Inflammatory macrophage treated with lipopolysaccharide for 1 hour (primary cell): ENCODE measurements around the gene NF1.
A peak's percentile ranks its signal among the peaks of the same experiment; 100 is the strongest.
"Not testable (repeated sequence)": the region's sequence is repeated elsewhere in the genome, so short reads cannot be mapped to it uniquely, and the experiment has no call there.

ENCODE experiments used
- DNase-seq, 2 donors: peaks; one replicate each; pipeline ENCODE4 v3.0.0-alpha.2; 2020 to 2022

NF1 gene, protein sequence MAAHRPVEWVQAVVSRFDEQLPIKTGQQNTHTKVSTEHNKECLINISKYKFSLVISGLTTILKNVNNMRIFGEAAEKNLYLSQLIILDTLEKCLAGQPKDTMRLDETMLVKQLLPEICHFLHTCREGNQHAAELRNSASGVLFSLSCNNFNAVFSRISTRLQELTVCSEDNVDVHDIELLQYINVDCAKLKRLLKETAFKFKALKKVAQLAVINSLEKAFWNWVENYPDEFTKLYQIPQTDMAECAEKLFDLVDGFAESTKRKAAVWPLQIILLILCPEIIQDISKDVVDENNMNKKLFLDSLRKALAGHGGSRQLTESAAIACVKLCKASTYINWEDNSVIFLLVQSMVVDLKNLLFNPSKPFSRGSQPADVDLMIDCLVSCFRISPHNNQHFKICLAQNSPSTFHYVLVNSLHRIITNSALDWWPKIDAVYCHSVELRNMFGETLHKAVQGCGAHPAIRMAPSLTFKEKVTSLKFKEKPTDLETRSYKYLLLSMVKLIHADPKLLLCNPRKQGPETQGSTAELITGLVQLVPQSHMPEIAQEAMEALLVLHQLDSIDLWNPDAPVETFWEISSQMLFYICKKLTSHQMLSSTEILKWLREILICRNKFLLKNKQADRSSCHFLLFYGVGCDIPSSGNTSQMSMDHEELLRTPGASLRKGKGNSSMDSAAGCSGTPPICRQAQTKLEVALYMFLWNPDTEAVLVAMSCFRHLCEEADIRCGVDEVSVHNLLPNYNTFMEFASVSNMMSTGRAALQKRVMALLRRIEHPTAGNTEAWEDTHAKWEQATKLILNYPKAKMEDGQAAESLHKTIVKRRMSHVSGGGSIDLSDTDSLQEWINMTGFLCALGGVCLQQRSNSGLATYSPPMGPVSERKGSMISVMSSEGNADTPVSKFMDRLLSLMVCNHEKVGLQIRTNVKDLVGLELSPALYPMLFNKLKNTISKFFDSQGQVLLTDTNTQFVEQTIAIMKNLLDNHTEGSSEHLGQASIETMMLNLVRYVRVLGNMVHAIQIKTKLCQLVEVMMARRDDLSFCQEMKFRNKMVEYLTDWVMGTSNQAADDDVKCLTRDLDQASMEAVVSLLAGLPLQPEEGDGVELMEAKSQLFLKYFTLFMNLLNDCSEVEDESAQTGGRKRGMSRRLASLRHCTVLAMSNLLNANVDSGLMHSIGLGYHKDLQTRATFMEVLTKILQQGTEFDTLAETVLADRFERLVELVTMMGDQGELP (N-terminal part only)

DNA sequence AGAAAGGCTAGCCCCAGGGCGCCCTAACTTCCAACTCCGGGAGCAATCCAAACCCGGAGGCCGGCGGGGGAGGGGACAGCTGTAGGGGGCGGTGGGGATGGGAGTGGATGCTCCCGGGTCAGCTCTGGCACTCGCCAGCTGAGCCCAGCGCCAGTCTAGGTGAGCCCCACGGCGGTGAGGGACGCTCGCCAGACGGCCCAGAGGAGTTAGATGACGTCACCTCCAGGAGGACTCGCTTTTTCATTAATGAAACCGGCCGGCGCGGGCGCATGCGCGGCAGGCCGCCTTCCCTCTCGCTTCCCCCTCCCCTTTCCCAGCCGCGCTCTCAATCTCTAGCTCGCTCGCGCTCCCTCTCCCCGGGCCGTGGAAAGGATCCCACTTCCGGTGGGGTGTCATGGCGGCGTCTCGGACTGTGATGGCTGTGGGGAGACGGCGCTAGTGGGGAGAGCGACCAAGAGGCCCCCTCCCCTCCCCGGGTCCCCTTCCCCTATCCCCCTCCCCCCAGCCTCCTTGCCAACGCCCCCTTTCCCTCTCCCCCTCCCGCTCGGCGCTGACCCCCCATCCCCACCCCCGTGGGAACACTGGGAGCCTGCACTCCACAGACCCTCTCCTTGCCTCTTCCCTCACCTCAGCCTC lies at the start of gene NF1:
Gene NF1, plus strand, starts transcription at position 378 of the 636 bp plus-strand sequence. CDS start 333 bp downstream, outside the sequence.
- peak; percentile 93 to 98 for DNase-seq

DNA sequence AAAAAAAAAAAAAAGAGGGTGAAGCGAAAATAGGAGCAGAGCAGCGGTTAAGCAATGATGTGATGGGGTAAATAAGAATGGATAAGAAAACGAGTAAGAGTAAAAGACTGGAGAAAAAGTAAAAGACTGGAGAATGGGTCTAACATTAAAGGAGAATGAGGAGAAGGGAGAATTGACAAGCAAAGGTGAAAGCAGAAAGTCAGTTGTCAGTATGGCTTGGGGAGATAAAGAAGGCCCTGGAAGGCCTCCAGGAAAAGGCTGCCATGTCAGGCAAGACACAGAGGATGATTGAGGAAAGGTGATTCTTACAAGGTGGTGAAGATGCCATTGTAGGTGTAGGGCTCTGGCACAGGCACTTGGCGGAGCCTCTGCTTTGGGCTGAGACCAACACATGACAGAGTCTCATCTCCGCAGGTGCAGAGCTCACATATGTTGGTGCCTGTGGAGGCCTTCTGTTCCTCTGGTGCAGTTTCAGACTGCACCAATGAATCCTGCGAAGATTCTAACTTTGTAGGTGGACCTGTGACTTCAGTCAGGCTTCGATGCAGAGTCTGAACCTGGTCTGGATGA lies 47.8 kb upstream of the NF1 start:
- not testable (repeated sequence) for DNase-seq

DNA sequence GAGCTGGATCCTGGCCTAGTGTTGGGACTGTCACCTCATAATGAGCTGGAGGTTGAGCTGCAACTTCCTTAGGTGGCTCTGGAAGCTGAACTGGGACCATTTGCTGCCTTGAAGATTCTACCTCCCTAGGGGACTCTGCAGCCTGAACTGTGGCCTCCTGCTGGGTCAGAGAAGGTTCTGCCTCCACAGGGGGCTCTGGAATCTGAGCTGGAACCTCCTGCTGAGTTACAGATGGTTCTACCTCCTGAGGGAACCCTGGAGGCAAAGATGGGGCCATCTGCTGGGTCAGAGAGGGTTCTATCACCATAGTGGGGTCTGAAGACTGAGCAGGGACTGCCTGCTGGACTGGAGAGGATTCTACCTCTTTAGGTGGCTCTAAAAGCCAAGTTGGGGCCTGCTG lies 46.6 kb upstream of the NF1 start:
- no peak for DNase-seq

DNA sequence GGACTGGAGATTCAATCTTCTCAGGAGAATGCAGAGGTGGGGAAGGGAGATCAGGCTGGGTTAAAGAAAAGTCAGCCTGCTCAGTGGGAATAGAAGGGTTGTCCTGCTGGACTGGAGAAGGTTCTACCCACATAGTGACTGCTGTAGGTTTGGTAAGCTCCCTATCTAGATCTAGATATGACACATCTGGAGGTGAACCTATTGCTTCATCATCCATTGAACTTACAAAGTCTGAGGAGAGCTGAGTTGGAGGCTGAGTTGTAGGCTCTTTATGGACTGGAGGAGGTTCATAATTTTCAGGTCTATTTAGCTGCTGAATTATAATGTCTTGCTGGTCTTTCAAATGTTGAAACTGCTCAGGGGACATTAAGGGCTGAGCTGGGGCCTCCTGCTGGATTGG lies 46.0 kb upstream of the NF1 start:
- no peak for DNase-seq

DNA sequence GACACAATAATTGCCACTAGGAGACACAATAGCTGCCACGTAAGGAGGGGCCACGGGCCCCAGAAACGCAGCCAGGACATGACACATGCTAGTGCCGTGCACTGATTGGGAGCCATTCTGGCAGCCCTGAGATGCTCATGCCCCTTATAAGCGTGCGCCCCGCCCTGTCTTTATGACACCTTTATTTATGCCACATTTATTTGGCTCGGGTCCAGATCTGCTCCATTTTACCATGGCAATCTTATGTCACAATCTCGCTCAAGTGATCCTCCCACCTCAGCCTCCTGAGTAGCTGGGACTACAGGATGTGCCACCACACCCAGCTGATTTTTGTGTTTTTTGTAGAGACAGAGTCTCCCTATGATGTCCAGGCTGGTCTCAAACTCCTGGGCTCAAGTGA lies 43.8 kb upstream of the NF1 start:
- DNase-seq: no peak

DNA sequence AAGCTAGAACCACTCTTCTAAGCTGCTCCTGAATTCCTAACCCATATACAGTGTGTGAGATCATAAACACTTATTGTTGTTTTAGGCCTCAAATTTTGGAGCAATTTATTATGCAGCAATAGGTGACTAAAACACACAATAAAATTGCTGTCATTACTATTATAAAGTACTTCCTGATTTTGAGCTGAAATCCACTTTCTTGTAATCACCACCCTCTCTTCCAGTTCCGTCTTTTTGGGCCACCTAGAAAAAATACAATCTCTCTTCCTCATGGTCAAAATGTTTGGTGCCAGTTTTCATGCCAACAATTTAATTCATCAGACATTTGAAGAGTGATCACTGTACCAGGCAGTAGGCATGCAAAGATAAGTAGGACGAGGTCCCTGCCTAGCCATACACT lies 43.3 kb upstream of the NF1 start:
- DNase-seq: peak; percentile 64 to 76

DNA sequence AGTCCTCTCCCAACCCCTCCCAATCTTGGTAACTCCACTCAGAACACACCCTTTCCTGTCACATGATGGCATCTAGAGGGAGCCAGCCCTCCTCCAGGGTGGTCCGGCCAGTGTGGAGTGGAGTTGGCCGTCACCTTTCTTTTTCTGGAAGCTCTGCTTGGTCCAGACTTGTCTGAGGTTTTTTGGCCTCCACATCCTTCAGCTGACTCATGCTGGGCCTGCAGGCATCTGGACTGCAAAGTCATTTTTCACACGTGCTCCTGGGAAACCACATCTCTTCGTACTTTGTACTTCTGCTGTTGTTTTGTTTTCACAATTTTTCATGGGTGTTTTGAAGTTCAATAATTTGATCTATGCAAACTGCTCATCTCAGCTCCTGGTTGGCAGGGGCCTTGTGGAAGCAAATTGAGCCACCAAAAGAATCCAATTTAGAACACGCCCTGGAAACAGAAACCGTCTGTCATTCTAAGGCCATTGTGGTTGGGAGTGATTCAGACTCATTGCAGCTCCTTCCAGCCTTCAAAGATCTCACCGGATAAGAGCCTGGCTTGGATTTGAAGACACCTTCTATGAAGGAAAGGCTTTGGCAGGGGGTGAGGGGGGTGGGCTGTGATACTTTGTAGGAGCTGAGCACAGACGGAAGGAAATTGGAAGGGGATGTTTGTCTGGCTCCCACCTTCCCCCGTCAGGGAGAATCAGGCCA lies 42.4 kb upstream of the NF1 start:
- DNase-seq: peak; percentile 62 to 66

DNA sequence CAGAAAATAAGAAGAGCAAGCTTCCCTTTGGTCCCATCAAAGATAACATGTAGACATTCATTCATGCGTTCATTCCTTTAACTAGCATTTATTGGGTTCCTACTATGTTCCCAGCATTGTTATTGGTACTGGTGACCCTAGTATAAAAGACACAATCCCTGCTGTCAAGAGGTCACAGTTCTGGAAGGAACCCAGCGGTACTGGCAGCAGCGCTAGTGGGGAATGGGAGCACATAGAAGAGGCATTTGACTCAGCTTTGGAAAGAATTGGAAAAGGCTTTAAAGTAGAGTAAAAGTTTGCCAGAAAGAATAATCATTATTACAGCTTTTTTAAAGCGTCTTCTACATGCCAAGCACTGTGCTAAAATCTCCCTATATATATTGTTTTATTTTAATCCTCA lies 41.7 kb upstream of the NF1 start:
- no peak for DNase-seq

DNA sequence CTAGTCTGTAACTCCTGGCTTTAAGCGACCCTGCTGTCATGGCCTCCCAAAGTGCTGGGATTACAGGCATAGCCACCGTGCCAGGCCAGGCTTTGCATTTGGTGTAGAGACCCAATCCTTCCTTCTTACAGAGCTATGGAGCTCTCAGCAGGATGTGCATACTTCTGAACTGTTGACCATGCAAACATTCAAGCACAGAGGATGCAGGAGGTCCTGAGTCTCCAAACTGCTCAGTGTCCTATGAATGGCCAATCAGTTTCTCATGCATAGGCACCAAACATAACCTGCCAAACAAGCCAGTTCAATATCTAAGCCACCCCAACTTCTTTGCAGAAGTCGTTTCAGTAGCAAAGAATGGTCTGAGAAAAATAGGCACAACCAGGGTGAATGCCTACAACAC lies 40.0 kb upstream of the NF1 start:
- no peak for DNase-seq

DNA sequence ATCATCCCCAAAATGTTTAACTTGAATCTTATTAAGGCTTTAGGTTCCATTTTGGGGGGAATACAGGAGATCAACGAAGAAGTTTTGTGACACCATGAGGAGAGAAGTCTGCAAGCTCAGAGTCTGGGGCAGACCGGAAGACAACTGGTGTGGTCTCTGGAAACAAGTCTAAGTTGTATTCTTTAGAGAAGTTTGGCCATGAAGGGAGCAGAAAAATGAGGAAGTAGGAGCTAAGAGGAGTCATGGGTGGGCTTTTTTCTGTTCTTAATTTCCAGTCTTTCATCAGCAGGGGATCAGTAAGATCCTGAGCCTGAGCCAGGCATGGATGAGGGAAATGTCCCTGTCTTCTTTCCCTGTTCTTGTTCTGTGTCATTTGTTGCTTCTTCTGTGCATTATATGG lies 35.8 kb upstream of the NF1 start:
- peak; percentile 43 to 67 for DNase-seq

DNA sequence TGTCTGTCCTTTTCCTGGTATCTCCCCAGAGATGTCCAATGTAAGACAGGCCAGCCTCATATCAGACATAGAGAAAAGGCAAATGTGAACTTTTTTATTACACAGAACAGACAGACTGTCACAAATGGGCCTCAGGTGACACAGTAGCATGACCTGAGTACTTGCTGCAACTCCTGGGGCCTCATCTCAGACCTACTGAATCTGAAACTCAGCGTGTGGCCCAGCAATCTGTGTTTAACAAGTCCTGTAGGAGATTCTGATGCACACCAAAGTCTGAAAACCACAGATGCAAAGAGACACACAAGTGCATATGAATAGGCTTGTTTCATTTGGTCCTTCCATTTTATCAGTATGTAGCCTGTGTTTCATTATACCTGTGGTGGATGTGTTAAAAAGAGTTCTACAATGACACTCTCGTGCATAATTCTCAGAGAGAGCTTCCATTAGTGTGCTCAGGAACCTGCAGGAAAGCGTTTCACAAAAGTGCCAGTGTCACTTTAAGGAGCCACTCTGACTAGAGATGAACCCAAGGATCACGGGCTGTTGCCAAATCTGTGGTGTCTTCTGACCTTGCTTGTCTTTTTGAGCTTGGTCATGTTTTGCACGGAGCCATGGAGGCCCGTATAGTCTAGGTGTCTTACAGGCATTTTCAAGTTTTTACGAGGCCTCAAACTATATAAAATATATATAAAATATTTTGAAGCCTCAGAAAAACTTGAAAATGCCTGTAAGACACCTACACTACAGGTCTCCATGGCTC lies 33.8 kb upstream of the NF1 start:
- DNase-seq: peak; percentile 32 to 36

DNA sequence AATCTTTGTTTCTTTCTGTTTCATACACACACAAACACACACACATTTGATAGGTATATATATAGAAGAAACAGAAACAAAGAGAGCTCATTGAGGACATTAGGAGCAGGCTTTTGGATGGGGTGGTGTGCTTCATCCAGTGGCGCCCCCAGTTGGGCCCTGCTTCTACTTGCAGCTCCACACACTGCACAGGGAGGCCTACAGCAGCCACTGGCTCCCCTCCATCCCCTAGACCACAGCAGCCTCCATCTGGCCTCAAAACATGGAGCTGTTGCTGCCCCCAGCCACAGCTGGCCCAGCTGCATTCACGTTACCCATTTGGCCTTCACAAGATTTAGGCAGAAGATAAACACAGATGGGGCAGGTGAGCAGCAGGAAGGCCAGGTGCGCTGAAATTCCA lies 33.1 kb upstream of the NF1 start:
- DNase-seq: peak in 1 of 2 donors; percentile 19

DNA sequence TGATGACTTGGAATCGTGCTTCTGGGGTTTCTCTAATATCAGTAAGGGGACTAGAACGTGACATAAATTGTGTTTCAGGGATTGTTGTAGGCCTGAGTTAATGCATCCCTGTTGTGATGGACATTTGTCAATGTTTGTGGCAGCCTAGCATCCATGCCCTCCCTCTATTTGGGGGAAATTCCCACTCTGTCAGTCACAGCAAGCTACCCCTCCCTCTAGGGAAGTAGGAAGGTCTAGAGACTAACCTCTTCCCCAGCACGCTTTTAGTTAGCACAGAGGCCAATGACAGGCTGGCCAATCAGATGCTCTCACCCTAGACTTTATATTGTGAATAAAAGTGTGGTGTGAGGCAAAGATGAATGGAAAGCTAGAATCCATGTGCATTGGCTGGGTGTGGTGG lies 32.4 kb upstream of the NF1 start:
- peak; percentile 52 to 63 for DNase-seq

DNA sequence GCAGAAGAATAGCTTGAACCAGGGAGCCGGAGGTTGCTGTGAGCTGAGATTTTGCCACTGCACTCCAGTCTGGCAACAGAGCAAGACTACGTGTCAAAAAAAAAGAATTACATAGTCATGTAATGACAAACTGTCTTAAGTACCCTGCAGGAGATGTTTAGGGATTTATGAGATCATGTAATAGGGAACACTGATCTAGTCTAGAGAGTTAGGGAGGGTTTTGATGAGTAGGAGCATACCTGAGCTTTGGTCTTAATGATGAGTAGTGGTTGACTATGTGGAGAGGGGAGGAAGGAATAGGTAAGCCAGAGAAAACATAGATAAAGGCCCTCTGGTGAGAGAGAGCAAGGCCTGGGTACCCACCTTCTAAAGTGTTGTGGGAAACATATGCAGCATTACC lies 30.1 kb upstream of the NF1 start:
- no peak for DNase-seq

DNA sequence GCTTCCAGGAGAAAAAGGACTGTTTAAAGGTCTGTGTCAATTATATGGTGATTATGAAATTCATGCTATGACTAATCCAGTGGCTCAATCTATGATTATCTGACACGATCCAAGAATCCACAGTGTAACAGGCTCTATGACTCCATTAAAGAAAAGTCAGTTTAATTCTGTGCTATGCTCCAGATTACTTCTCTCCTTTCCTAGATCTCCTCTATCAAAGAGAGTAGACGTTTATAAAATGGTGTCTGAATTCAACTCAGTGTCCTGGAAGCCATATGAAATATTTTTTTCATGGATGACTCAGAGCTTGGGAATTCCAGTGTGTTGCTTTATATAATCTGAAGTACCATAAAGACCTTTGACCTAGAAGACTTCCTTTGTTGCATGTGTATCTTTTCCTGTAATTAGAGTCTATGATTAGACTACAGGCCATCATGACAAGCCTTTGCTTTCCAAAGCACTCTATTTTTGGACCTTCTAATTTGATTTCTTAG lies 27.0 kb upstream of the NF1 start:
- DNase-seq: peak; percentile 86 to 90

DNA sequence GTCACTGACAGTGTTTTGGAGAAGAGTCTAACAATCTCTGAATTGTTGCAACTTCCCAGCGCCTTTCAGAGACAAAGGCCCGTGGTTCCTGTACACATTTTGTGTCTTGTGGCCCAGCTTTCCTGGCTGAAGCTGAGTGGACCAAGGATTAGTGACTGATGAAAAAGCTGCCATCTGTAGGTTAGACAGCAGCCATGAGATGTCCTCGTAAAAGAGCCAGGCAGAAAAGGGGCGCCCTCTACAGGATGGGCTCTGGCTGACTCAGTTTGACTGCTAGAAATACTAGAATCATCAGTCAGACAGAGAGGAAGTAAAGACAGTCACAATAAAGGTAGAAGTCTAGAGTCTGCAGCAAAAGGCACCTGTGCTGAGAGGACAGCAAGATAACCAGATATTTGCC lies 26.5 kb upstream of the NF1 start:
- DNase-seq: peak; percentile 63 to 71

DNA sequence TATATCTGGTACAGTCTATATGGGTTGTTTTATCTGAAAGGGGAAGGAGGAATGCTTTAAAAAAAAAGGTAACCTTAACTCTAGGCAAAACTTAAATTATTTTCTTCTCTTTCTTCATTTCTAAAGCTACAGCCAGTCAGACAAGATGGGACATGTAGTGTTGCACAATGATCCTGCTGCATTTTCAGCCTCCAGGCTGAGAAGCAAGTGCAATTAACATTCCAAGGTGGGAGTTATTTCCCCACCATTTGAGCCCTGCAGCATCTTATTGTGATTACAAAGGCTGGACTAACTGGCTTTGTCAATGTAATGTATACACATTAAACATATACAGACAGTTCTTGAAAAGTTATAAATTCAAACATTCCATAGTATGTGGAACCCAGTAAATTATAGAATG lies 22.6 kb upstream of the NF1 start:
- DNase-seq: no peak

DNA sequence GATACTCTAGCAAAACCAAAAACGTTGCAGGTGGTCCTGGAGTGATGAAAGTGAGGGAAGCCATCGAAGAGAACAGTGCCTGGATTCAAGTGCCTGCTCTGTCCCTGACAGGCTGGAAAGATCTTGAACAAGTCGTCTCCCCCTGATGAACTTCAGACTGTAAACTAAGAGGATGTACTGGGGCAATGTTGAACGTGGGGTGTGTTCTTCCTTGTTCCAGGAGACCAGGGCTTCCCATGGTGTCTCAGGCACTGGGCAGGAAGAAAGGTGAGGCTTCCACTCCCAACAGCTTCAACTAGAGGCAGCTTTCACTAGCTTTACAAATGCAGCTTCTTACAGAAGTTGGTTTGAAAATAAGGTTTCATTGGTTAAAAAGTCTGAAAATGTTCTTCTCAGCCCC lies 21.4 kb upstream of the NF1 start:
- no peak for DNase-seq

DNA sequence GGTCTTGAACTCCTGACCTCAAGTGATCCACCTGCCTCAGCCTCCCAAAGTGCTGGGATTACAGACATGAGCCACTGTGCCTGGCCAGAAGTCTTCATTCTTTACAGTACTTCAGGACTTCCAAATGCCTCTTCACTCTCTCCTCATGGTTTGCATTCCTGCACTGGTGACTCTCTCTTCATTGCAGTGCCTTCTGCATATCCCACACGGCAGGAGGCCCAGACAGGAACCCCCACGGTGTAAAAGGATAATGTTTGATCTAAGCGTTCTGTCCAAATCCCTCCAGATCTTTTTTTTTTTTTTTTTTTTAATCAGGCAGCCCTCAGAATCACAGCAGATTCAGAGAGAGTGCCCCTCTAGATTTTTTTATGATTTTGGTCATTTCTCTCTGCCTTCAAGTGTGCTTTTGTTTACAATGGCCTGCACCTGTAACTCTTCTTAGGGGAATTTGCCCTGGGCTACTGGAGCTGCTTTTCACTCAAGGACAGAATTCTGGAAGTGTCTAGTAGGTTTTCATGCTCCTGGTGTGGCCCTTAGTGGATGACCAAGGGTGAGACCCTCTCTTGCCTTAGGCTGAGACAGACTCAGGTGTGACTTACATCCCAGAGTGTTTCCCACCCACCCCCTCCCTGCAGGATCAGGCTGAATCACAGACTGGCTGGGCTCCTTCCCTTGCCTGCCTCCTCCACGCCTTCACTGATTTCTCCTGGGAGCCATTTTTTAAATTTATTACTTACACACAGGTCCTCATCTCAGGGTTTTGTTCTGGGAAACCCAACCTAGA lies 19.8 kb upstream of the NF1 start:
- DNase-seq: no peak

DNA sequence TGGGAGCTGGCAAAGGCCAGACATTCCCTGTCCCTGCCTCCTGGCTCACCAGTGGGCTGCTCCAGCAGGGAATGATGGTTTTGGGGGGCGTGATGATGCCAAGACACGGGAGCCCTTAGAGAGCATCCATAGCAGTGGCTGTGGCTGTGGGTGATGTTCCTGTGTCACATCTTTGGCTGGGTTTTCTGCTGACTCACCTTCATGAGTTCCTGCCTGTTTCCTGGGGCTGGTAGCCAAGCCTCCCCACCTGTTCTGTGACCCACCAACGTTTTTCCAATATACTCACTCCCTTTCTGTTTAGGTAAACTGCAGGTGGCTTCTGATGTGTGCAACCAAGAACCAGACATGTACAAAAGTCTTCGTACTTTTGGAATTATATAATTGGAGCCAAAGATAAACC lies 16.5 kb upstream of the NF1 start:
- no peak for DNase-seq
